T-helper 9 cell (primary cell): ENCODE measurements around the gene DEAF1.
"Not testable (repeated sequence)": the region's sequence is repeated elsewhere in the genome, so short reads cannot be mapped to it uniquely, and the experiment has no call there.

ENCODE experiments used
- DNase-seq: peaks from one replicate; pipeline ENCODE4 v3.0.0-alpha.2; 2020

DEAF1 gene

DNA sequence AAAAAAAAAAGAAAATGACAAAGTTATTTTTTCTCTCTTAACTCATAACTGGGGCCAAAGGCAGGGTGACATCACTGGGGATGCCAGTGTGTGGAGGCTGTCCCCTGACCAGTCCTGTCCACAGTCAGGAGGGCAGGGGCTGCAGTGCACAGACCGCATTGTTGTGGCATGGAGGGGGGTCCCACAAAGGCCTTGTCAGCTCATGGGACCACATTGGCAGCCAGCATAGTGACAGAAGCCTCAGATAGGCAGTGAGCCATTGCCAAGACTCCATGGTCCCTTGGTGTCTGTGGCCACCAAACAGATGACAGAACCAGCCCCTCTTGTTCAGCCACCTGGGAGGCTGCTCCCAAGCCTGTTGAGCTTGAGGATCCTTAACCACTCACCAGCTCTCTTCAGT, 4.7 kb upstream of the DEAF1 start:
- no peak for DNase-seq

DNA sequence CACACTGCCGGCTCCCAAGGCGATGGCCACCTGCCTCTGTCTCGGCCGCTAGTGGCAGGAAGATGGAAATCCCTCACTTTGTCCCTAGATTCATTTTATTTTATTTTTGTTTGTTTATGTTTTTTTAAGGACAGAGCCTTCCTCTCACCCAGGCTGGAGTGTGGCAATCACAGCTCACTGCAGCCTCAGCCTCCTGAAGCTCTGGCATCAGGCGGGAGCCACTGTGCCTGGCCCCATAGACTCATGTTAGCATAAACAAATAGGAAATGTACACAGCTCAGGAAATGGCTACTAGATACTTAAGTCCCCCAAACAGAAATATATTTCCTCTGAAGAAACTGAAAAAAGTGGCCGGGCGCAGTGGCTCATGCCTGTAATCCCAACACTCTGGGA, 4.1 kb upstream of the DEAF1 start:
- DNase-seq: no peak

DNA sequence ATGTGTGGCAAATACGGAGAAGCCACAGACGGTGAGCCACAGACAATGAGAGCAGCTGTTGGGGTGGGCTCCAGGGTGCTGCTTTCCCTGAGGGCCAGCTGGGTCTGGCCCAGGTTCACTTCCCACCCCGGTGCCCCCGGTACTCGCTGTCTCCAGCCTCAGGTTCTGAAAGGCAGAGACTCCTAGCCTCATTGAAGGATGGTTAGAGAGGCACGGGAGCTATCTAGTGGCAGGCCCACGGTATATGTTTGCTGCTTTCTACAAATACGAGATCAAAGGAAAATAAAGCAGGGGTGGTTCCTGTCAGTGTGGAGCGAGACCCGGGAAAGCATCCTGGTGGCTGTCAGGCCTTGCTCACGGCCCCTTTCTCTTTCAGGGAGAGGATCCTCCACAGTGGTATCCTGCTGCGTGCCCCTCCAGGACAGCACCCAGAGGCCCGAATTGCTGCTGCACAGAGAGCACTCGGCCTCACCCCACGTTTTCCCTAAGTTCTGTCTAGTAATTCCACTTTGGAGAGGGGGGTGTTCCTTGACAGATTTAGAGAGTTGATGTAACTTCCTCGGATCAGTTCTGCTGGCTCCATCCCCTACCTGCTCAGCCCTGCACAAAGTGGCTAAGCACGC, 3.6 kb upstream of the DEAF1 start:
- DNase-seq: no peak

DNA sequence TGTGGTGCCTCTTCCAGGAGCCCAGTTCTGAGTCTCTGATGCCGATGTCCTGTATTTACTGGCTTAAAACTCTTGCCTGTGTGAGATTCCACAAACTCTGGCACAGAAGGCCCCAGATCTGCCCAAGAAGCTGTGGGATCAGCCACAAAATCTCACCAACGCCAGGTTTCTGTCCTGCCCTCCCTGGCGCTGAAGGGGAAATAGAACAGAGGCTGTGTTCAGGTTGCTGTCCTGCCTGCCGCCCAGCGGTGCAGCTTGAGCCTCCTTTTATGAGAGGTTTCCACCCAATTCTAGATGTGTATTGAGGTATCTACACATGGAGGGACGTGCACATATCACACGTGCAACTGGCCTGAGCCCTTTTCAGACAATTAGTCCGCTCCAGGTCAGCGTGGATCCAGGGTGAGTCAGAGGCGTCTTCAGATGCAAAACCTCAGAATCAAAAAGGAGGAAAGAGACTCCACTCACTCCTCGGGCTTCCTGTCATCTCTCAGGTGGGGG, 2.8 kb upstream of the DEAF1 start:
- no peak for DNase-seq

DNA sequence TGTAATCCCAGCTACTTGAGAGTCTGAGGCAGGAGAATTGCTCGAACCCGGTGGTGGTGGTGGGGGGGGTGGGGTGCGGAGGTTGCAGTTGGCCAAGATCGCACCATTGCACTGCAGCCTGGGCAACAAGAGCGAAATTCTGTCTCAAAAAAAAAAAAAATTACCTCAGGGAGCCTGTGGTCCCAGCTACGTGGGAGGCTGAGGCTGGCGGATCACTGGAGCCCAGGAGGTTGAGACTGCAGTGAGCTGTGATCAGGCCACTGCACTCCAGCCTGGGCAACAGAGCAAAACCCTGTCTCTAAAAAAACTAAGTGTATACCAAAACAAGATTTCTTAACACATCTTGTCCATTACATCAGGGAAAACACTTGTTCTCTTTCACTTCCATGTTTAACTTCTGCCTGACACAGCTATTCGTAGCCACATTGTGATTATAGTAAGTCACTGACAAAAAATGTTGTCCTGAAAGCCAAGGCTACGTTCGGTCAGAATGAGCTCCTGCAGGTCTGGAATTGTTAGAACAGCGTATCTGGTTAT, 2.0 kb upstream of the DEAF1 start:
- DNase-seq: no peak

DNA sequence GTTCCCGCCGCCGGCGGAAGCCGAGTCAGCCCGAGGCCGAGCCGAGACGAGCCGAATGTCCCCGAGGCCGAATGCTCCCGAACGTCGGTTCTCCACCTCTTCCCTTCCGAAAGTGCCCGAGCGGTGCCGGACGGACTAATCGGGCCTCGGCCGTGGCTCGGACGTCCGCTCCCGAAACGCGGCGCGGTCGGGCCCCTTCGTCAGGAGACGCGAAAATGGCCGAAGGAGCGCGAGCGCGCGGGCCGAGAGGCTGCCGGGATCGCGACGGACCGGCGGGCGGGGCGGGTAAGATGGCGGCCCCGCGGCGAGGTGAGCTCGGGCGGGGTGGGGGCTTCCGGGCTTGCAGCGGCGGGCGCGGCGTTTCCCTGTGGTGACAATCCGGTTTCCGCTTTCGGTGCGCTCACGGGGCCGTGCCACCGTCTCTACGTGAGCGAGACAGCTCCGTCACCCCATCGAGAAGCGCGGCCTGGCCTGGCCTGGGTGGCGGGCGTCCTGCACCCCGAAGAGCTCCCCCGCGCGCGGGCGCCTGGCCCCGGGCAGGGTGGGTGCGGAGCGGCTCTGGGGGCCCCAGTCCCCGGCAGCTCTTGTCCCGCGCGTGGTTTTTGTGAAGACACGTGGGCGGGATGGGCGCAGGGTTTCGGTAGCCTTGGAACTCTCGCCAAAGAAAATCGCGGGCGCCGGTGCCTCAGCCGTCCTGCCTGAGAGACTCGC, 671 bp upstream of the DEAF1 start, which contains the start of gene TMEM80:
TMEM80 (plus strand) TSS at position 279 of the 711 bp plus-strand sequence; CDS start at position 291, 12 bp downstream.
- peak; percentile 94 for DNase-seq

DNA sequence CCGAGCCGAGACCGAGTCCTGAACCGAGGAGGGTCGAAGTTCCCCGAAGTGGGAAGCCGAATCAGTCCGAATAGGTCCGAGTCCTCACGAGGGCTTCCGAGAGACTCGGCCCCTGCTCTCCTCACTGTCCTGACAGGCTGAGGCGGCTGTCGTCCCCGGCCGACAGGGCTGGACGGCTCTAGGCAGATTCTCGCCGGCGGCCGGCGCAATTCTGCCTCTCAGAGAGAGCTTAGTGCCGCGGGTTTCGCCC, 191 bp upstream of the DEAF1 start:
- DNase-seq: no peak

DNA sequence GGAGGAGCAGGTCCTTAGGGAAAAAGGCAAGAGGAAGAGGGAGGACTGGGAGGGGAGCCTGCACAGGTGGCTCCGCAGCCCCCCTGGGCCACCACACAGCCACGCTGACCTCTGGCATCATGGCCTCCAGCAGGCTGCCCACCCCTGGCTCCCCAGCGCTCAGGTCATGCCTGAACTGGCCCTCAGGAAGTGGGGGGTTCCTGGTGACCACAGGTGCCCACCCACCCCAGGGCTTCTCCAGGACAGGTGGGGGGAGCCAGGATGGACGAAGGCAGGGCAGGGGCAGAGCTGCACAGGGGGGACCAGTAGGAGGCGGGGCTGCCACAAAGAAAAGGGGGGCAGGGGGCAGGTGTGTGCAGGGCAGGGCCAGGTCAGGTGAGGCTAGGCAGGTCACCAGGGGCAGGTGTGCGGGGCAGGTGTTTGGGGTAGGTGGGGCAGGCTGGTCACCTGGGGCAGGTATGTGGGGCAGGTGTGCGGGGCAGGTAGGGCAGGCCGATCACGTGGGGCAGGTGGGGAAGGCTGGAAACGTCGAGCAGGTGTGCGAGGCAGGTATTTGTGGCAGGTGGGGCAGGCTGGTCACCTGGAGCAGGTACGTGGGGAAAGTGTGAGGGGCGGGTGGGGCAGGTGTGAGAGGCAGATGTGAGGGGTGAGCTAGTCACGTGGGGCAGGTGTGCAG, 997 bp downstream of the DEAF1 start:
- DNase-seq: no peak

DNA sequence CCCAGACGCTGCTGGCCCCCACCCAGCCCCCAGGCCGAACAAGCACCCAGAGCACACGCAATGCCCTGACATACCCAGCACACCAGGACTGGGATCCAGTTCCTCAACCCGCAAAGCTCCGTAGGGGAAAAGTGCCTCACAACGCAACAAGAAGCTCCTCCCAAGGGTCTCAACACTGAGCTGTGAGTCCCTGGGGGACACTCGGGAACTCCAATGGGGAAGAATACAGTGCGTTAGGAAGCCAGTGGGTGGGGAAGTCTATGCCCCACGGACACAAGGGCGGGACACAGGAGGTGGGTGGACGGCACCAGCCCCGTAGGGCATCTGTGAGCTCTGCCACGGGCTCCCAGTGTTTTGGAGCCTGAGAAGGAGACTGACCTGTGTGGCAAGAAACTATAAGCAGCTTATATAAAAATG, 1.6 kb downstream of the DEAF1 start:
- DNase-seq: no peak

DNA sequence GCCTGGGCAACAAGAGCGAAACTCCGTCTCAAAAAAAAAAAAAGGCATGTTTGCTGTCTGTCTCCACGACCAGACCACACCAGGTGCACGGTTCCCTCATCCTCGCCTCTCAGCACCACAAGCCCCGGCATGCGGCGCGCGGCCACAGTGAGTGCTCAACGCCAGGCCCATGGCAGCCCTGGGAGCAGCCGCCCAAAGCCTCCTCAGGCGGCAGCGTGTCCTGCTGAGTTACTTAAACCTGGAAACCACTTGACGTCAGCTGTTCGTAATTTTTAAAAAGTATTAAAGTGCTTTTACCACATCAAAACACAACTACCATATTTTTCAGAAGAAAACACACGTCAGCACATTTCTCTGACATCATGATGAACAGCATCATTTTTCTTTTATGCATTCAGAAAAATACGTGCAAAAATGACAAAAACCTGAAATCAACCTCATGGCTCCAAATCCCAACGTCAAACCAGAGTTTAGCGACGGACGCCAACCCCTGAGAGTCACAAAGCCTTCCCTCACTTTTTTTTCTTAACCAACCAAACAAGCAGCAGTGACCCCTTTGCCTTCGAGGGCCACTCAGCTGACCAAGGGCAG, 2.1 kb downstream of the DEAF1 start:
- DNase-seq: peak; percentile 50

DNA sequence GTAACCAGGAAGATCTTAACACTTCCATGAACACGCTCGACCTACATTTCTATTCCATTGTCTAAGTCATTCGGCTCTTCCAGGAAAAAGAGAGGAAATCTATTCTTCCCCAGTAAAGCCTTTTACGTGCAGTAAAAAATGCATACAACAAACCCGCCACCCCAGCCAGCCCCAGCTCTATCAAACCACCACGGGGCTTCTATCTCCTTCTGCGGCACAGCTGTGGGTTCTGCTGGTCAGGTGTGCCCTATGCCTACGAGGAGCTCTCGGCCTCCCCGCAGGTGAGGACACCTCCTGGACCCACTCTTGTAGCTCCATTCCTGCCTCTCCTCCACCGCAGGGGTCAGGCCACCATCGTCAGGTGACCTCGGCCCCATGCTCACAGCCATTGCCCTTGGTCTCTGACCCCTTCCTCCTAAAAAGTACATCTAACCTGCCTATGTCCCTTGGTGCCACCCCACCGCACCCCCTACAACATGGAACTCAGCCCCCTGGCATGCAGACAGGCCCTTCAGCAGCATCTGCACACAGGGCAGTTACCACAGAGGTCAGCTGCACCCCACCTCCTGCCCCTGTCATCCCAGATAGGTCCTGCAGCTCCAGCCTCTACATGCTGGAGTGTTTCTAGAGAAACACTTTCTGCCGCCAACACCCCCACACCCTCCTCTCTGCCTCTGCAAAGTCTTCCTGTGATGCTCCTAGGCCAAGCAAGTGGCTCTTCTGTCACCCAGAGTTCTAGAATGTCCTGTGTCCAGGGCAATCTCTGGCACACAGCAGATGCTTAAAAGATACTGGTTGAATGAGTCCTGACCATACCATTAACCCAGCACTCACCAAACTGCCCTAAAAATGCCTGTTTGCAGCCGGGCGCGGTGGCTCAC, 3.1 kb downstream of the DEAF1 start:
- DNase-seq: no peak

DNA sequence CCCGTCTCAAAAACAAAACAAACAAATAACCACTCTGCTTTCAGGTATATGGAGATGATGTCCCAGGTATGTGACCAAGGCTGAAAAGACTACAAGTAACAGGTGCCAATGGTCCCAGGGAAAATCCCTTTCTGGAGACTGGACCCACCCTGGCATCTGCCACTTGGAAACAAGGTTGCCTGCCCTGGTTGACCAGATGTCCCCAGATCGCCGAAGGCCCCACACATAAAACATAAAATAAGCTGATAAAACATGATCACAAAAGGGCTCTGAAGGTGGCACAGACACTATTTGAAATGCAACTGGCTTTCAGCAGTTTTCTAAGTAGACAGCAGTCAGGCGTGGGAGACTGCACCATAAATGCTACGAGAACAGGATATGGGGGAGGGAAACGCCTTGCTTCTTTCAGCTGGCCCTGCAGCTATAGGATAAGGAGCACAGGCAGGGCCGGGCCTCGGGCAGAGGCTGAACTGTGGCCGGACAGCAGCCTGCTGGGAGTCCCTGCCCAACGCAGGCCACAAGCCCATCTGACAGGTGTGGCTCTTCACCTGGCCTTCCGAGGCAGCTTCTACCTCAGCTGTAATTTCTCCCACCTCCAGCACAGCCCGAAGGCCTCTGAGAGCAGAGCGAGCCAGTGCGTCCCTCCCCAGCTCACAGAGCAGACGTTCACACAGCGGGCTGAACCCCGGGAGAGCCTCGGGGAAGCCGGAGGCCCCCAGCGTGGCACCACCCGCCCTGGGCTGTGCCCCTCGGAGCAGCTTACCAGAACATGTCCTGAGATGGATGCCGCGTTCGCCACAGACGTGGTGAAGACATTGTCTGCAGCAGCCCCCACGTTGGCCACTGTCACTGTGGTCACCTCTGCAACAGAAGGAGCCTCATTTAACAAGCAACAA, 4.0 kb downstream of the DEAF1 start:
- no peak for DNase-seq

DNA sequence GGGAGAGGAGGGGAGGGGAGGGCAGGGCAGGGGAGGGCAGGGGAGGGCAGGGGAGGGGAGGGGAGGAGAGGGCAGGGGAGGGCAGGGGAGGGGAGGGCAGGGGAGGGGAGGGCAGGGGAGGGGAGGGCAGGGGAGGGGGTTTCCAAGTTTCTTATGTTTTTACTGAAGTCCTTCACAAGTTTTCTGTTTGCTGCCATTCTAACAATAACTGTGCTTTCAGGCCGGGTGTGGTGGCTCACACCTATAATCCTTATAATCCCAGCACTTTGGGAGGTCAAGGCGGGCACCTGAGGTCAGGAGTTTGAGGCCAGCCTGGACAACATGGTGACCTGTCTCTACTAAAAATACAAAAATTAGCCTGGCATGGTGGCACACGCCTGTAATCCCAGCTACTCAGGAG, 4.8 kb downstream of the DEAF1 start:
- DNase-seq: not testable (repeated sequence)

DNA sequence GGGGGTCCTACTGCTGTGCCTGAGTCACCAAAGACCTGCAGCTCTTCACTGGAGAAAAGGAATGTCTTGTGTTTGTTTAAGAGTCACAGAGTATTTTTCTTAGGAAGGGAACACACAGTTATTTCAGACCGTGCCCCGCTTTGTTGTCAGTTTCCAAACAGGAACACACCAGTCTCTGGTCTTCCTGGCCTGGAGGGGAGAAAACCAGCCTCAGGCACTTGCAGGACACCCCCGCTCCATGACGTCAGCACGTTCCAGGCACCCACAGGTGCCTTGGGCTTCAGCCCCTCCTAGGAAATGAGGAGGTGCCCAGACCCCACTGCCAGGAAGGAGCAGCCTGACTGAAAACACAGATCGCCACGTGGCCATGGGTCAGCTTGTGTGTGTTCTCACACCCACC, 5.4 kb downstream of the DEAF1 start:
- DNase-seq: no peak

DNA sequence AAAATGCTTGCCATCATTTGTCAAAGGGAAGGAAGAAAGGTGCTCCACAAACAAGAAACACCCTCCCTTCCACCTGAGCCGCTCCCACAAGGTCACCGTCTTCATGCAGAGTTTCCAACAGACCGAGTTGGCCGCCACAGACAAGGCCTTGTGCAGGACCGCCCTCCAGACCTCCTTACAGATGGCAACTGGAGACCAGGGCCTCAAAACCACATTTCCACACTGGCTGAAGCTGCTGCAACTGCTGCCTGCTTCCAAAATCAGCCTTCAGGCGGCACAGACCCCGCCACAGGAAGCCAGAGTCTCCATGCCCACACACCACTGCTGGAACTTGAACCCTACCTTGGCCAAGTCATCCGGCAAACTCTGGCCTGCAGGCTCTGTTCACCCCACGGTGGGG, 6.3 kb downstream of the DEAF1 start:
- DNase-seq: no peak

DNA sequence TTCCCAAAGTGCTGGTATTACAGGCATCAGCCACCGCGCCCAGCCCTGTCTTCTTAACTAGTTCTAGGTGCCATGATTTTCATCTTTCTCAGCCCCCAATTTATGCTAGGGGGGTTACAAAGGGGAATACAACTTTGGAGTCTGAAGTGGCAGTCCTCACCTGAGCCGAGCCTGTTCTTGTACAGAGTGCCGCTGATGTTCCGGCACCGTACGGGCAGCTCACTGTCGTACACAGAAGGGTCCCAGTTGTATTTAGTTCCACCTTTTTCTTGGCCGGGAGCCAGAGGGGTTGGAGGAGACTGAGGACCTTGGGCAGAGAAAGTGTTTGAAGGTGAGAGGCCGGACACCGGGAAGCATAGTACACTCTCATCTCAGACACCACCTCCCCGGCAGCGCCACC, 7.3 kb downstream of the DEAF1 start:
- DNase-seq: no peak

DNA sequence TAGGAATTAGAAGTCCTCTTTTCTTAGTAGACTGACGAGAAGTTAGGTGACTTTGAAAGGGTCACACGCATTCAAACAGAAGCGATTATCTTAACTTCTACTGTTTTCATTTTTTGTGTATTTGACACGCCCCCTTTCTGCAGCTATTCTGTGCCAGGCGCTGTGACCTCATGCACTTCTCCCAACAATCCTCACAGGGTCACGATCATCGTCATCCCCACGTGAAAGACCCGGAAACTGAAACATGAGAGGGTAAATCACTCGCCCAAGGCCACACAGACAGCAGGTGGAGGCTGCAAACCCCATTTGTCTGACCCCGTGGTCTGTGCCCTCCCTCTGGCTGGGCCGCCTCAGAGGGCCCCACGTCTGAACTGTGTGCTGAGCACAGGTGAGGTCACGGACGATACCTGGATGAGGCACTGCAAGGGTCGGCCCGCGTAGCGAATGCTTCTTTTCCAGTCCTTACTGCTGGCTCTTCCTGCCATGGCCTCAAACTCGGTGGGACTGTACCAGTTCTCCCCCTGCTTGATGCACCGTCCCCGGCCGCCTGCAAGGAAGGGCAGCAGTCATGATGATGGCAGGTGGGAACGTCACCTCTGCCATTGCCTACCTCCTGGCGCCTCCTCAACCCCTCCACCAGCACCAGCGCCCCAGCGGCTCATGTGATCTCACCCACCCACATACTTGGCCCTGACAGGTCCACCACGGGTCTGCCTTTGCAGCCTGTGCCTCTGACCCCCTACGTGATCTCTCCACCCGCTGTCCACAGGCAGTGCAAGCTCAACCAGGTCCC, 8.4 kb downstream of the DEAF1 start:
- no peak for DNase-seq

DNA sequence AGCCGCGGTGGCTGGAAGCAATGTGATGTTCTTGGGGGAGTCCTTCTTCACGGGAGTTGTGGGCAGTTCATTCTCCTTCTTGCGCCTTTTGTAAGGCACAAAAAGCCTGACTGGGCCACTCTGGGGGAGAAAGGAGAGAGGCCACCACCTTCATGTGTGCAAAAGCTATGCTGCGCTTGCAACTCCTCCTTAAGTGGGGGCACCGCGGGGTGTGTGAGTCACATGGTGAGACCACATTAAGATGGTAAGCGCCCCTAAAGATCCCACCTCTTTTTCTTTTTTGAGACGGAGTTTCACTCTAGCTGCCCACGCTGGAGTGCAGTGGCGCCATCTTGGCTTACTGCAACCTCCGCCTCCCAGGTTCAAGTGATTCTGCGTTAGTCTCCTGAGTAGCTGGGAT, 14.1 kb downstream of the DEAF1 start:
- no peak for DNase-seq

DNA sequence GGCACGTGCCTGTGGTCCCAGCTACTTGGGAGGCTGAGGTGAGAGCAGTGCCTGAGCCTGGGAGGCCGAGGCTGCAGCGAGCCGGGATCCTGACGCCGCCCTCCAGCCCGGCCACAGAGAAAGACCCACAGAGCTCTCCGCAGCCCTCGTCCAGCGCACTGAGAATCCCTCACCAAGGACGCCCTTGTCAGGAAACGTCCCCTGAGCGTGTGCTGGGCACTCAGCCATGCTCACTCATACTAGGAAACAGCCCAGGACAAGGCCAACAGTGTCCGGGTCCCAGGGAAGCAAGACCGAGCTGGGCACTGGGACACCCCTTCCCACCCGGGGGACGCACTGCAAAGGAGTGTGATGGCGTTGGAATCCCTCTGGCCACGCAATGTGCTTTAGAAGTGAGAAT, 14.5 kb downstream of the DEAF1 start:
- no peak for DNase-seq
